ENCODE measurements around the gene PTPRN2.
"Not testable (repeated sequence)": the region's sequence is repeated elsewhere in the genome, so short reads cannot be mapped to it uniquely, and the experiment has no call there.

The PTPRN2 gene

DNA sequence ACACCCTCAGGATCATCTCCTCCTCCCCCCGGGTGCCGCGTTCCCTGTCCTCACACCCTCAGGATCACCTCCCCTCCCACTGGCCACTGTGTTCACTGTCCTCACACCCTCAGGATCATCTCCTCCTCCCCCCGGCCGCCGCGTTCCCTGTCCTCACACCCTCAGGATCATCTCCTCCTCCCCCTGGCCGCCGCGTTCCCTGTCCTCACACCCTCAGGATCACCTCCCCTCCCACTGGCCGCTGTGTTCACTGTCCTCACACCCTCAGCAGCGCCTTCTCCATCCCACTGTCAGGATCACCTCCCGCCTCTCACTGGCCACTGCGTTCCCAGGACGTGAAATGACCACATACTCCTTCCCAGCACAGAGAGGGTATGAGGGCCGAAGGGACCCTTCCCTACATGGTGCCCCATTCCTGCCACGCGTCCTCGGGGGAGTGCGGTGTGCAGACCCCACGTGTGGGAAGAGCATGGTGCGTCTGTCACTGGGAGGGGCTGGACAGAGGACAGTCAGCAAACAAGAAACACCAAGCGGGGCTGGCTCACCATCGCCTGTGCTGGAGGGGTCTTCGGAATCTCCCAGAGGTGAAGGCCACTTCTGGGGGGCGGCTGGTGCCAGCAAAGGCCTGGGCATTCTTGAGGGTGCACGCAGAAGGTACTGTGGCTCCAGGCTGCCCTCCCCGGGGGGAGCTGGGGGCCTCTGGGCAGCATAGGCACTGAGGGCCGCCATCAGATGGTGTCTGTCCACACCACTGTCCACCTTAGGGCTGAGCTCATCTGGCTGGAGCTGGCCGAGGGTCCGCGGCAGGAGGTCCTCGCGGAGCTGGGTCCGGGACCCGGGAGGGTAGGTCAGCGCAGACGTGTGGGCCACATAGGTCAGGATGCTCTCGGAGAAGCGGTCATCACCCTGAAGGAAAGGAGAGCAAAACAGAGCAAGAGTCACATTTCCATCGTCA, 421.0 kb downstream of the PTPRN2 start:
- Histone ChIP-seq H3K4me3 (no peak overlapping the region), H3K27ac (no peak overlapping the region)
- TF ChIP-seq CTCF (IDR thresholded peaks at IDR 0.05): no peak
- DNase-seq (ENCODE audit: low spot score): peak; percentile 58

- peak; percentile 53 for DNase-seq (ENCODE audit: low spot score)
- Histone ChIP-seq H3K27ac (no peak overlapping the region), H3K4me3 (no peak overlapping the region)
- TF ChIP-seq CTCF (IDR thresholded peaks at IDR 0.05): no peak
Observed at GRCh38 chr7:158165711-158166110, 421.9 kb downstream of the PTPRN2 start.

- DNase-seq (ENCODE audit: low spot score): peak; percentile 22
- Histone ChIP-seq H3K27ac (no peak overlapping the region), H3K4me3 (no peak overlapping the region)
- no peak for TF ChIP-seq CTCF (IDR thresholded peaks at IDR 0.05)
Observed at GRCh38 chr7:158164101-158165095, 423.2 kb downstream of the PTPRN2 start.

GRCh38 chr7:158161194-158161593, 426.4 kb downstream of the PTPRN2 start:
- TF ChIP-seq CTCF (IDR thresholded peaks at IDR 0.05): no peak

DNA sequence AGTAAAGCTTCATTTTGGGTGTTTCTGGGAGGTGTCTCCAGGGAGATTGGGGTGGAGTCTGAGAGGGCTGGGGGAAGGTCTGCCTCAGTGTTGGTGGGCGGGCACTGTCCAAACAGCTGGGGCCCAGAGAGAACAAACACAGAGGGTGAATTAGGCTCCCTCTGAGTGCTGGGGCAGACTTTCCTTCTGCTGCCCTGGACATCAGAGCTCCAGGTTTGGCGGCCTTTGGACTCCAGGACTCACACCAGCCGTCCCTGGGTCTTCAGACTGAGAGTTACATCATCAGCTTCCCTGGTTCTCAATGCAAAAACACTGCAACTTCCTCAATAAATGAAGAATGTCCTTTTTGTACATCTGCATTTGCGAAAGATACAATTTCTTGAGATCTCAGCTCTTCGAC, 427.4 kb downstream of the PTPRN2 start:
- Histone ChIP-seq H3K4me3 (no peak overlapping the region), H3K27ac (no peak overlapping the region)
- DNase-seq (ENCODE audit: low spot score): peak; percentile 19
- TF ChIP-seq CTCF (IDR thresholded peaks at IDR 0.05): no peak

More at GRCh38 chr7:158161194-158161593, 426.4 kb downstream of the PTPRN2 start:
- Histone ChIP-seq H3K4me3 (no peak overlapping the region), H3K27ac (no peak overlapping the region)
- DNase-seq (ENCODE audit: low spot score): peak; percentile 29

GRCh38 chr7:158157460-158157859, 430.2 kb downstream of the PTPRN2 start:
- no peak for TF ChIP-seq CTCF (IDR thresholded peaks at IDR 0.05)
- peak; percentile 33 for DNase-seq (ENCODE audit: low spot score)
- Histone ChIP-seq H3K4me3 (no peak overlapping the region), H3K27ac (no peak overlapping the region)

DNA sequence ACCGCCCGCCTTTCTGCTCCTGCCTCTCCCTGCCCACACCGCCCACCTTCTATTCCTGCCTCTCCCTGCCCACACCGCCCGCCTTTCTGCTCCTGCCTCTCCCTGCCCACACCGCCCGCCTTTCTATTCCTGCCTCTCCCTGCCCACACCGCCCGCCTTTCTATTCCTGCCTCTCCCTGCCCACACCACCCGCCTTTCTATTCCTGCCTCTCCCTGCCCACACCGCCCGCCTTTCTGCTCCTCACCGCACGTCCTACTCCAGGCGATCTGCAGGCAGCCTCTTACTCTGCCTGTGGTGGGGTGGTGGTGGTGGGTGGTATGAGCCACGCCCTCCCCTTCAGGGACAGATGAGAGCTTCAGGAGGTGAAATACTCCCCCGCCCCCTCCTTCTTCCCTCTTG, 436.4 kb downstream of the PTPRN2 start:
- not testable (repeated sequence) for H3K4me3 ChIP-seq; DNase-seq (ENCODE audit: low spot score); H3K27ac ChIP-seq
